Measurements from ENCODE around the gene RECQL5.

RECQL5 gene

GRCh38 chr17:75666959-75667790 is at the start of gene RECQL5, which contains the start of gene SAP30BP:
RECQL5 (minus strand) TSS chr17:75667154; CDS start chr17:75666557, 597 bp downstream.
SAP30BP (plus strand) TSS chr17:75667338; CDS start chr17:75667373, 35 bp downstream.
- DNase-seq (ENCODE audit: low read depth) = peak; percentile 97

GRCh38 chr17:75712446-75712845 is 45.5 kb upstream of the RECQL5 start:
- no peak for DNase-seq (ENCODE audit: low read depth)

GRCh38 chr17:75707079-75707571 is 40.2 kb upstream of the RECQL5 start:
- no peak for DNase-seq (ENCODE audit: low read depth)

GRCh38 chr17:75706042-75706728 is 39.2 kb upstream of the RECQL5 start:
- DNase-seq (ENCODE audit: low read depth) = no peak

- DNase-seq (ENCODE audit: low read depth) = no peak
Measured at GRCh38 chr17:75704963-75705875, 38.3 kb upstream of the RECQL5 start.

- no peak for DNase-seq (ENCODE audit: low read depth)
Measured at GRCh38 chr17:75703591-75703990, 36.6 kb upstream of the RECQL5 start.

- DNase-seq (ENCODE audit: low read depth) = no peak
Measured at GRCh38 chr17:75703191-75703590, 36.2 kb upstream of the RECQL5 start.

- no peak for DNase-seq (ENCODE audit: low read depth)
Measured at GRCh38 chr17:75701288-75701687, 34.3 kb upstream of the RECQL5 start.

GRCh38 chr17:75698659-75699058 is 31.7 kb upstream of the RECQL5 start:
- DNase-seq (ENCODE audit: low read depth) = no peak

- no peak for DNase-seq (ENCODE audit: low read depth)
Measured at GRCh38 chr17:75697651-75698291, 30.8 kb upstream of the RECQL5 start.

GRCh38 chr17:75695830-75696271 is 28.9 kb upstream of the RECQL5 start:
- DNase-seq (ENCODE audit: low read depth) = no peak

GRCh38 chr17:75695141-75695829 is 28.3 kb upstream of the RECQL5 start:
- no peak for DNase-seq (ENCODE audit: low read depth)

GRCh38 chr17:75694536-75694935 is 27.6 kb upstream of the RECQL5 start:
- no peak for DNase-seq (ENCODE audit: low read depth)

- DNase-seq (ENCODE audit: low read depth) = no peak
Measured at GRCh38 chr17:75693500-75694481, 26.8 kb upstream of the RECQL5 start.

- DNase-seq (ENCODE audit: low read depth) = no peak
Measured at GRCh38 chr17:75692976-75693375, 26.0 kb upstream of the RECQL5 start.

GRCh38 chr17:75691801-75692626 is 25.1 kb upstream of the RECQL5 start:
- no peak for DNase-seq (ENCODE audit: low read depth)

- DNase-seq (ENCODE audit: low read depth) = no peak
Measured at GRCh38 chr17:75691371-75691791, 24.4 kb upstream of the RECQL5 start.

- no peak for DNase-seq (ENCODE audit: low read depth)
Measured at GRCh38 chr17:75689441-75689873, 22.5 kb upstream of the RECQL5 start.

Data from stimulated activated CD8-positive, alpha-beta memory T cell treated with anti-CD3 and anti-CD28 coated beads, Interleukin-12 subunit alpha, Interleukin-12 subunit beta, amount 100 ng/mL, for 1 hour (primary cell).